GM23338 (cell line): ENCODE measurements around the gene GHRL. TPM values are rescaled to one million over a fixed set of nuclear protein-coding genes. Genes with fewer than 3 reads are reported as not detected.

ENCODE experiments used
- ATAC-seq: fragments of 200-7000 bp; cut with Tn5 transposase; 3 replicates; pipeline ENCODE4 v1.9.1; 2020
- DNase-seq: peaks from one replicate; pipeline ENCODE4 v3.0.0-alpha.2; 2015; ENCODE audit warnings: low spot score
- H2AFZ ChIP-seq: fragments of 200-600 bp; sonication (generic); 2 replicates; pipeline ENCODE4 v1.8.0; 2016; ENCODE audit warnings: antibody characterized with exemption, mild to moderate bottlenecking, moderate library complexity
- H3F3A ChIP-seq: fragments of 200-600 bp; sonication (generic); replicated peaks from 2 replicates; pipeline ENCODE4 v1.8.0; 2017; ENCODE audit warnings: antibody characterized with exemption, mixed run types, low read depth
- H3K27ac ChIP-seq: fragments of 200-600 bp; sonication (generic); 2 replicates; pipeline ENCODE4 v1.6.1; 2016; ENCODE audit warnings: low read depth
- H3K27me3 ChIP-seq: fragments of 200-600 bp; sonication (generic); 2 replicates; pipeline ENCODE4 v1.8.0; 2016; ENCODE audit warnings: mild to moderate bottlenecking, mixed run types, moderate library complexity; ENCODE audit not compliant: insufficient read depth
- H3K36me3 ChIP-seq: fragments of 200-600 bp; sonication (generic); 2 replicates; pipeline ENCODE4 v1.8.0; 2016; ENCODE audit warnings: mild to moderate bottlenecking; ENCODE audit not compliant: insufficient read depth
- H3K4me1 ChIP-seq: fragments of 200-600 bp; sonication (generic); 2 replicates; pipeline ENCODE4 v1.8.0; 2016; ENCODE audit warnings: mild to moderate bottlenecking, moderate library complexity; ENCODE audit not compliant: insufficient read depth
- H3K4me2 ChIP-seq: fragments of 200-600 bp; sonication (generic); 2 replicates; pipeline ENCODE4 v1.7.1; 2017; ENCODE audit warnings: mixed run types
- H3K4me3 ChIP-seq: fragments of 200-600 bp; sonication (generic); 2 replicates; pipeline ENCODE4 v1.6.1; 2016; ENCODE audit warnings: mixed run types
- H3K79me2 ChIP-seq: fragments of 200-600 bp; sonication (generic); replicated peaks from 2 replicates; pipeline ENCODE4 v1.8.0; 2017; ENCODE audit warnings: mild to moderate bottlenecking; ENCODE audit not compliant: insufficient read depth
- H3K9me2 ChIP-seq: fragments of 200-600 bp; sonication (generic); 2 replicates; pipeline ENCODE4 v1.8.0; 2017; ENCODE audit not compliant: insufficient read depth
- H4K20me1 ChIP-seq: fragments of 200-600 bp; sonication (generic); replicated peaks from 2 replicates; pipeline ENCODE4 v1.8.0; 2017; ENCODE audit warnings: mild to moderate bottlenecking; ENCODE audit not compliant: insufficient read depth
- H3K27ac Mint-ChIP-seq: 2 replicates; pipeline ENCODE4 v1.8.0; 2020; ENCODE audit warnings: inconsistent platforms, mild to moderate bottlenecking, moderate library complexity, mixed read lengths
- H3K27me3 Mint-ChIP-seq: 3 replicates; pipeline ENCODE4 v1.8.0; 2022; ENCODE audit warnings: low read depth, mild to moderate bottlenecking, moderate library complexity, mixed read lengths, inconsistent platforms; ENCODE audit not compliant: insufficient read depth, poor library complexity
- H3K36me3 Mint-ChIP-seq: 3 replicates; pipeline ENCODE4 v1.8.0; 2021; ENCODE audit warnings: low read depth, mild to moderate bottlenecking, inconsistent platforms, moderate library complexity, mixed read lengths
- H3K4me1 Mint-ChIP-seq: 3 replicates; pipeline ENCODE4 v1.8.0; 2020; ENCODE audit warnings: mild to moderate bottlenecking, inconsistent platforms, mixed read lengths
- H3K4me3 Mint-ChIP-seq: 3 replicates; pipeline ENCODE4 v1.8.0; 2021; ENCODE audit warnings: moderate library complexity, mild to moderate bottlenecking, inconsistent platforms, mixed read lengths
- H3K9me3 Mint-ChIP-seq: 3 replicates; pipeline ENCODE4 v1.8.0; 2020; ENCODE audit warnings: moderate library complexity, mild to moderate bottlenecking, inconsistent platforms, mixed read lengths
- CREB1 ChIP-seq: fragments of 250-450 bp; sonication (Bioruptor Pico); IDR thresholded peaks from 2 replicates; pipeline ENCODE4 v1.5.0; 2020; ENCODE audit warnings: low read depth, mild to moderate bottlenecking, moderate library complexity
- CTCF ChIP-seq, 2 experiments: fragments of 200-600 bp in 1 of 2; sonication (generic) in 1 of 2; conservative IDR thresholded peaks; 2 replicates each; pipeline versions ENCODE4 v1.5.1 to v1.6.1; 2016 to 2017; ENCODE audit warnings: antibody characterized with exemption in 2 of 2, low read depth in 2 of 2, mild to moderate bottlenecking in 2 of 2, moderate library complexity in 1 of 2
- ETS1 ChIP-seq: IDR thresholded peaks from 2 replicates; pipeline ENCODE4 v1.6.1; 2016; ENCODE audit warnings: antibody characterized with exemption
- EZH2 ChIP-seq: fragments of 200-600 bp; sonication (generic); IDR thresholded peaks from one replicate; pipeline ENCODE4 v1.8.0; 2017; ENCODE audit warnings: antibody characterized with exemption, mild to moderate bottlenecking, low read depth; ENCODE audit not compliant: unreplicated experiment
- EZH2phosphoT487 ChIP-seq: fragments of 200-600 bp; sonication (generic); IDR thresholded peaks from one replicate; pipeline ENCODE4 v1.8.1; 2018; ENCODE audit warnings: antibody characterized with exemption; ENCODE audit not compliant: unreplicated experiment
- NANOG ChIP-seq: IDR thresholded peaks from 2 replicates; pipeline ENCODE4 v1.6.1; 2016; ENCODE audit warnings: antibody characterized with exemption, borderline replicate concordance
- REST ChIP-seq: IDR thresholded peaks from one replicate; pipeline ENCODE4 v1.6.1; 2018; ENCODE audit warnings: antibody characterized with exemption; ENCODE audit not compliant: unreplicated experiment
- STAT1 ChIP-seq: IDR thresholded peaks from one replicate; pipeline ENCODE4 v1.6.1; 2016; ENCODE audit warnings: antibody characterized with exemption; ENCODE audit not compliant: unreplicated experiment
- ZNF114 ChIP-seq: fragments of 250-450 bp; sonication (Bioruptor Pico); IDR thresholded peaks from 2 replicates; pipeline ENCODE4 v1.5.0; 2020; ENCODE audit warnings: mild to moderate bottlenecking, moderate library complexity
- ZNF331 ChIP-seq: fragments of 250-450 bp; sonication (Bioruptor Pico); IDR thresholded peaks from 2 replicates; pipeline ENCODE4 v1.5.0; 2020; ENCODE audit warnings: low read depth, mild to moderate bottlenecking, moderate library complexity
- polyA plus RNA-seq: library from polyadenylated mRNA; unstranded; fragments of >200 nt; fragmentation: Nextera tagmentation; extraction: Ambion mirVana; gene quantifications from 2 replicates; pipeline ENCODE4 v1.2.1, GENCODE V29; 2016
- total RNA-seq: library from RNA; depleted of rRNA; stranded (reverse); fragments of >200 nt; shearing (Covaris generic); gene quantifications from 2 replicates; pipeline ENCODE4 v1.2.3, GENCODE V29; 2014

The GHRL gene
- total and polyA plus RNA-seq, 2 experiments from 2014 or later, result 0.78 TPM; not detected in 1

GRCh38 chr3:10262027-10262426 lies 30.7 kb downstream of the GHRL start:
- ATAC-seq (no peak), DNase-seq (no peak)
- H3K27ac Mint-ChIP-seq, result no peak overlapping the region
- H3K4me2 ChIP-seq, result no peak overlapping the region
- H3K4me3 ChIP-seq, result no peak overlapping the region
- H3F3A ChIP-seq, result no peaks in the 10 kb centered on the region
- no peak overlapping the region for H2AFZ ChIP-seq
- peaks cover 11% of the 10 kb centered on the region for H3K4me1 Mint-ChIP-seq
- H3K9me2 ChIP-seq, result no peaks in the 10 kb centered on the region
- H3K27me3 Mint-ChIP-seq, result no peaks in the 10 kb centered on the region
- H3K9me3 Mint-ChIP-seq, result no peaks in the 10 kb centered on the region
- peaks cover 11% of the 10 kb centered on the region for H3K36me3 ChIP-seq
- H3K79me2 ChIP-seq, result peaks cover 50% of the 10 kb centered on the region
- no peak overlapping the region for H3K27ac ChIP-seq
- peaks cover 48% of the 10 kb centered on the region for H3K36me3 Mint-ChIP-seq
- H4K20me1 ChIP-seq, result no peaks in the 10 kb centered on the region; the same call in none of the 2 replicates
- no peak overlapping the region for H3K4me3 Mint-ChIP-seq
- H3K27me3 ChIP-seq, result no peaks in the 10 kb centered on the region
- no peaks in the 10 kb centered on the region for H3K4me1 ChIP-seq
- TF ChIP-seq ZNF114 (CRISPR knock-in tag), result no peak

- Histone ChIP-seq H3F3A (no peaks in the 10 kb centered on the region), H3K9me2 (no peaks in the 10 kb centered on the region), H3K36me3 (peaks cover 11% of the 10 kb centered on the region), H2AFZ (no peak overlapping the region), H4K20me1 (no peaks in the 10 kb centered on the region; the same call in 1 of the 2 replicates), H3K27ac (no peak overlapping the region), H3K4me1 (no peaks in the 10 kb centered on the region), H3K79me2 (peaks cover 42% of the 10 kb centered on the region), H3K4me2 (no peak overlapping the region), H3K27me3 (no peaks in the 10 kb centered on the region), H3K4me3 (no peak overlapping the region)
- no peak for DNase-seq
- Mint-ChIP-seq H3K27me3 (peaks cover 1% of the 10 kb centered on the region), H3K9me3 (peaks cover 3% of the 10 kb centered on the region; the same call in 1 of the 3 replicates), H3K36me3 (peaks cover 56% of the 10 kb centered on the region), H3K4me1 (peaks cover 11% of the 10 kb centered on the region), H3K4me3 (no peak overlapping the region), H3K27ac (no peak overlapping the region)
- ATAC-seq, result no peak
- TF ChIP-seq REST (no peak), EZH2phosphoT487 (no peak), ZNF331 (no peak), CTCF (conservative IDR thresholded peaks at IDR 0.05; ENCODE audit: low read depth in 2 of 2) (no peak), CREB1 (CRISPR knock-in tag) (no peak), ETS1 (no peak), STAT1 (no peak), EZH2 (no peak), NANOG (no peak)
Observed at GRCh38 chr3:10260211-10260701, 32.5 kb downstream of the GHRL start.
